ENCODE results near the gene SERTAD2. TPM values are rescaled to one million over a fixed set of nuclear protein-coding genes. Genes with fewer than 3 reads are reported as not detected.

The SERTAD2 gene
- total RNA-seq, 2 experiments from 2014 or later = 11.3 to 11.4 TPM

GRCh38 chr2:64624108-64624610 lies 29.6 kb downstream of the SERTAD2 start:
- no peak overlapping the region for H3K4me3 Mint-ChIP-seq
- H3K4me1 Mint-ChIP-seq (ENCODE audit: low read depth) = no peaks in the 10 kb centered on the region
- intact Hi-C loops (cut with micrococcal nuclease) = no loop called here
- no peaks in the 10 kb centered on the region for H3K36me3 Mint-ChIP-seq
- H3K9me3 Mint-ChIP-seq = no peaks in the 10 kb centered on the region
- ChIA-PET POLR2A (interaction anchor here (0.6 kb wide), 1 partner anchor 331 kb away, joined by 3 read pairs; no protein-coding TSS in a partner anchor), CTCF (interaction anchor here (1.7 kb wide), 1 partner anchor 208 kb away, joined by 4 read pairs; no protein-coding TSS in a partner anchor)
- H3K27me3 Mint-ChIP-seq = no peaks in the 10 kb centered on the region
- DNase-seq = no peak
- no peak overlapping the region for H3K27ac Mint-ChIP-seq

GRCh38 chr2:64623242-64623850 lies 30.4 kb downstream of the SERTAD2 start:
- Mint-ChIP-seq H3K27me3 (no peaks in the 10 kb centered on the region), H3K4me1 (ENCODE audit: low read depth) (no peaks in the 10 kb centered on the region), H3K4me3 (no peak overlapping the region), H3K36me3 (no peaks in the 10 kb centered on the region), H3K27ac (no peak overlapping the region), H3K9me3 (no peaks in the 10 kb centered on the region)
- POLR2A ChIA-PET = interaction anchor here (0.6 kb wide), 1 partner anchor 332 kb away, joined by 3 read pairs; no protein-coding TSS in a partner anchor
- intact Hi-C loops (cut with micrococcal nuclease) = no loop called here
- CTCF ChIA-PET = no interaction called here
- no peak for DNase-seq

- intact Hi-C loops (cut with micrococcal nuclease) = no loop called here
- H3K4me1 Mint-ChIP-seq (ENCODE audit: low read depth) = no peaks in the 10 kb centered on the region
- ChIA-PET POLR2A (no interaction called here), CTCF (interaction anchor here (1.7 kb wide), 1 partner anchor 24 kb away, joined by 4 read pairs; no protein-coding TSS in a partner anchor)
- H3K4me3 Mint-ChIP-seq = no peak overlapping the region
- no peaks in the 10 kb centered on the region for H3K27me3 Mint-ChIP-seq
- no peaks in the 10 kb centered on the region for H3K9me3 Mint-ChIP-seq
- H3K36me3 Mint-ChIP-seq = no peaks in the 10 kb centered on the region
- no peak for DNase-seq
- no peak overlapping the region for H3K27ac Mint-ChIP-seq
Observed at GRCh38 chr2:64622443-64623241, 31.1 kb downstream of the SERTAD2 start.

GRCh38 chr2:64620661-64621060 lies 33.1 kb downstream of the SERTAD2 start:
- intact Hi-C loops (cut with micrococcal nuclease) = no loop called here
- H3K4me3 Mint-ChIP-seq = no peak overlapping the region

GRCh38 chr2:64617631-64618151 lies 36.0 kb downstream of the SERTAD2 start:
- H3K27me3 Mint-ChIP-seq = no peaks in the 10 kb centered on the region
- no peak overlapping the region for H3K4me3 Mint-ChIP-seq
- no peaks in the 10 kb centered on the region for H3K9me3 Mint-ChIP-seq
- POLR2A ChIA-PET = no interaction called here
- no peak overlapping the region for H3K27ac Mint-ChIP-seq
- no peaks in the 10 kb centered on the region for H3K4me1 Mint-ChIP-seq (ENCODE audit: low read depth)
- no peaks in the 10 kb centered on the region for H3K36me3 Mint-ChIP-seq
- no peak for DNase-seq
- intact Hi-C loops (cut with micrococcal nuclease) = no loop called here
- CTCF ChIA-PET = interaction anchor here (1.0 to 3.6 kb wide), 8 partner anchors 9 to 301 kb away, joined by 3 to 15 read pairs (median 4); no protein-coding TSS in a partner anchor

More at GRCh38 chr2:64620661-64621060, 33.1 kb downstream of the SERTAD2 start:
- Mint-ChIP-seq H3K36me3 (no peaks in the 10 kb centered on the region), H3K9me3 (no peaks in the 10 kb centered on the region), H3K27me3 (no peaks in the 10 kb centered on the region), H3K27ac (no peak overlapping the region), H3K4me1 (ENCODE audit: low read depth) (no peaks in the 10 kb centered on the region)
- DNase-seq = no peak
- POLR2A ChIA-PET = no interaction called here
- CTCF ChIA-PET = interaction anchor here (1.7 kb wide), 1 partner anchor 26 kb away, joined by 4 read pairs; no protein-coding TSS in a partner anchor

- Mint-ChIP-seq H3K9me3 (no peaks in the 10 kb centered on the region), H3K27ac (no peak overlapping the region), H3K27me3 (no peaks in the 10 kb centered on the region), H3K4me3 (no peak overlapping the region), H3K36me3 (no peaks in the 10 kb centered on the region), H3K4me1 (ENCODE audit: low read depth) (no peaks in the 10 kb centered on the region)
- no peak for DNase-seq
- CTCF ChIA-PET = interaction anchor here (0.8 to 3.6 kb wide), 6 partner anchors 7 to 286 kb away, joined by 3 to 15 read pairs (median 4); no protein-coding TSS in a partner anchor
- intact Hi-C loops (cut with micrococcal nuclease) = no loop called here
- POLR2A ChIA-PET = interaction anchor here (0.5 to 0.9 kb wide), 3 partner anchors 9 to 402 kb away, joined by 3 to 4 read pairs (median 3); no protein-coding TSS in a partner anchor
Observed at GRCh38 chr2:64615844-64616536, 37.7 kb downstream of the SERTAD2 start.

GRCh38 chr2:64615192-64615763 lies 38.4 kb downstream of the SERTAD2 start:
- no peak for DNase-seq
- intact Hi-C loops (cut with micrococcal nuclease) = no loop called here
- Mint-ChIP-seq H3K9me3 (no peaks in the 10 kb centered on the region), H3K4me3 (no peak overlapping the region), H3K27ac (no peak overlapping the region), H3K27me3 (no peaks in the 10 kb centered on the region), H3K36me3 (no peaks in the 10 kb centered on the region), H3K4me1 (ENCODE audit: low read depth) (no peaks in the 10 kb centered on the region)
- CTCF ChIA-PET = interaction anchor here (0.6 to 1.5 kb wide), 4 partner anchors 16 to 216 kb away, joined by 3 to 5 read pairs (median 4); no protein-coding TSS in a partner anchor
- POLR2A ChIA-PET = interaction anchor here (0.9 kb wide), 1 partner anchor 9 kb away, joined by 3 read pairs; no protein-coding TSS in a partner anchor

- no peak overlapping the region for H3K4me3 Mint-ChIP-seq
- DNase-seq = no peak
- CTCF ChIA-PET = interaction anchor here (0.7 kb wide), 1 partner anchor 41 kb away, joined by 3 read pairs; no protein-coding TSS in a partner anchor
- intact Hi-C loops (cut with micrococcal nuclease) = no loop called here
- peaks cover under 1% of the 10 kb centered on the region for H3K4me1 Mint-ChIP-seq (ENCODE audit: low read depth)
- no peaks in the 10 kb centered on the region for H3K36me3 Mint-ChIP-seq
- no peak overlapping the region for H3K27ac Mint-ChIP-seq
- POLR2A ChIA-PET = no interaction called here
- no peaks in the 10 kb centered on the region for H3K9me3 Mint-ChIP-seq
- no peaks in the 10 kb centered on the region for H3K27me3 Mint-ChIP-seq
Observed at GRCh38 chr2:64613276-64613675, 40.4 kb downstream of the SERTAD2 start.

- intact Hi-C loops (cut with micrococcal nuclease) = no loop called here
- Mint-ChIP-seq H3K36me3 (no peaks in the 10 kb centered on the region), H3K4me1 (ENCODE audit: low read depth) (peaks cover 7% of the 10 kb centered on the region), H3K27me3 (no peaks in the 10 kb centered on the region), H3K4me3 (no peak overlapping the region), H3K9me3 (no peaks in the 10 kb centered on the region), H3K27ac (no peak overlapping the region)
- ChIA-PET CTCF (interaction anchor here (1.7 kb wide), 1 partner anchor 25 kb away, joined by 6 read pairs; no protein-coding TSS in a partner anchor), POLR2A (no interaction called here)
- DNase-seq = no peak
Observed at GRCh38 chr2:64612575-64613195, 41.0 kb downstream of the SERTAD2 start.

GRCh38 chr2:64610316-64610855 lies 43.3 kb downstream of the SERTAD2 start:
- H3K4me3 Mint-ChIP-seq = no peak overlapping the region
- peaks cover 26% of the 10 kb centered on the region for H3K4me1 Mint-ChIP-seq (ENCODE audit: low read depth)
- no peak overlapping the region for H3K27ac Mint-ChIP-seq
- H3K27me3 Mint-ChIP-seq = no peaks in the 10 kb centered on the region
- H3K9me3 Mint-ChIP-seq = no peaks in the 10 kb centered on the region
- H3K36me3 Mint-ChIP-seq = no peaks in the 10 kb centered on the region
- ChIA-PET POLR2A (interaction anchor here (1.6 kb wide), 1 partner anchor 446 kb away, joined by 3 read pairs; the partner anchor contains the start of gene CEP68), CTCF (interaction anchor here (0.9 to 3.9 kb wide), 3 partner anchors 12 to 34 kb away, joined by 3 to 31 read pairs (median 3); no protein-coding TSS in a partner anchor)
- intact Hi-C loops (cut with micrococcal nuclease) = no loop called here
- DNase-seq = no peak
